Activated CD4-positive, CD25-positive, alpha-beta regulatory T cell (primary cell): ENCODE data around the gene OR6B1.
"Not testable (repeated sequence)": the region's sequence is repeated elsewhere in the genome, so short reads cannot be mapped to it uniquely, and the experiment has no call there.

ENCODE experiments used
- DNase-seq, 4 experiments: peaks; one replicate each; lab custom pipeline; 2025; lab: John Stamatoyannopoulos, UW

Gene OR6B1

DNA sequence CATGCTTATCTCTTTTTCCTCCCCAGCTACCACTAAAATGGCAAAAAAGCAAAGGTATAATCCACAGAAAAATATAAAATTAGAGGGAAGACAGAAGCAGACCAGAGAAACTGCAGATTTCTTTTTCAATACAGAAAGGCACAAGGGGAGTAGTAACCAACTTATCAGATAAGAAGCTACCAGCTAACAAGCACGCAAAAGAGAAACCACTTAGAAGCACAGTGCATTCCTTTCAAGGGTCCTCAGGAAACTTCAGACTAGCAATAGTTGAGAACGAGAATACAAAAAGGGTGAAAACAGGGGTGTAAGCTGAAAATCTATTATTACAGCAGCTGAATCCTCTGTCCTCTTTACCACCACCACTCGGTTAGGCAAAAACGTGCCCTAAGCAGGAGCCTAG lies 38.8 kb downstream of the OR6B1 start:
- no peak for DNase-seq

DNA sequence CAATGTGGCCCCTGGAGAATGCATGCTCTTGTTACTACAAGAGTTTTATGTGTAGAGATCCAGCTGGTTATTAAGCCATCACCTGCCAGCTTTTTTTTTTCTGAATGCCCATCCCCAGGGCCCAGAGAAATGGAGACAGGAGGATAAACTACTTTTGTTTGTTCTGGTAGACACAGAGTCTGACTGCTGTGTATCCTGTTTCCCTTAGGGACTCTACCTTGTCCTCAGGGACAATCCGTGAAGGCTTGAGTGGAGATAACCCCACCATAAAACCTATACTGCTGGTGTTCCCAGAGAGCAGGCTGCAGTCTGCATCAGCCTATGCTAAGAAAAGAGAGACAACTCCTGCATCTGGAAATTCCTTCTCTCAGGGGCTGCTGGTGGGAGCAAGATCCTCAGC lies 48.5 kb downstream of the OR6B1 start, which contains the start of gene OR2A5:
Gene OR2A5, plus strand, starts transcription at position 301 of the 400 bp plus-strand sequence. CDS start 1,454 bp downstream, outside the sequence.
- DNase-seq, result no peak

DNA sequence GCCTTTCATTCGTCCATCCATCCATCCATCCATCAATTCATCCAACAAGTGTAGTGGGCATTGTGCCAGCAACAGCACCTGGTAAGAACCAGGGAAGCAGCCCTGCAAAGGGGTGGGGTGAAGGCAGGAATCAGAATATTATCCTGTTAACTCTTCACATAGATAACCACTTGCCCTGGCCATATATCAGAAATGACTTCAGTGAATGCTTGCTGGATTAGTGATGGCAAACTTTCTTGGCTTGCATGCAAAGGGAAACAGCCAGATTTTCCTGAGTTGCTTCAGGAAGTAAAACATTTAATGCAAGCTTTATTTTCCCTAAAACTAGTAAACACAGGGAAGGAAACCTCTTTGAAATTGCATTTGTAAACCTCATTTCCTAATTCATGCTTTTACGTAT lies 49.4 kb downstream of the OR6B1 start:
- no peak for DNase-seq

DNA sequence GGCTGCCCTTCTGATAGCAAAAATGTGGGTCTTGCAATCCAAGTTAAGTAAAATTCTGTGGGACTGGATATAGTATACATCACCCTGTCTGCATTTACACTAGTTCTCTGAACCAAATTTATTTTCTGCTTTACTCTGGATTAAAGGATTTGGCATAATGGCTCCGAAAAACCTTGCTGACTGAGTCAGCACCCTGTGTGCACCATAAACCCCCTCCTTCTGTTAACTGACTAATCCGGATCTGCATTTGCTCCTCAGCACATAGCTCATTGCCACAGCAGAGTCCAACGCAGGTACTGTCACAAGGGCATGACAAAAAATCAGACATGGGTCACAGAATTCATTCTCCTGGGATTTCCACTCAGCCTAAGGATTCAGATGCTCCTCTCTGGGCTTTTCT lies 50.0 kb downstream of the OR6B1 start:
- no peak for DNase-seq

DNA sequence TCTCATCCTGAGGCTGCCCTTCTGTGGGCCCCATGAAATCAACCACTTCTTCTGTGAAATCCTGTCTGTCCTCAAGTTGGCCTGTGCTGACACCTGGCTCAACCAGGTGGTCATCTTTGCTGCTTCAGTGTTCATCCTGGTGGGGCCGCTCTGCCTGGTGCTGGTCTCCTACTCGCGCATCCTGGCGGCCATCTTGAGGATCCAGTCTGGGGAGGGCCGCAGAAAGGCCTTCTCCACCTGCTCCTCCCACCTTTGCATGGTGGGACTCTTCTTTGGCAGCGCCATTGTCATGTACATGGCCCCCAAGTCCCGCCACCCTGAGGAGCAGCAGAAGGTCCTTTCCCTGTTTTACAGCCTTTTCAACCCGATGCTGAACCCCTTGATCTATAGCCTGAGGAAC lies 50.8 kb downstream of the OR6B1 start:
- not testable (repeated sequence) for DNase-seq

DNA sequence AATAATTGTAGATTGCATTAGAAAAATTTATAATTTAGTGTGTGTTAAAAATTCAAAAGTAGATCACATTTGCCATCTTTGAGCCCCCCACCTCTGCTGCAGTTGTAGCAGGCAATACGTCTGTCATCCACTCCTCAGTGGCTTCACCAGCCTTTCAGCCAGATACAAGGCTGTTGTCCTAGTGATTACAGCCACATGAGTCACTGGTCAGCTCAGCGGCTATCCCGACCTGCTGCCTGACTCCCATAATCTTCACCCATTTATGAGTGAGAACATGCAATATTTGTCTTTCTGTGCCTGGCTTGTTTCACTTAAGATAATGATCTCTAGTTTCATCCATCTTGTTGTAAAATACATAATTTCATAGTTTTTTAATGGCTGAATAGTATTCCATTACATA lies 57.8 kb downstream of the OR6B1 start:
- DNase-seq, result no peak
